PC-3 (cell line): ENCODE data around the gene ST6GALNAC6.

Source experiments
- EZH2phosphoT487 ChIP-seq: fragments of 300-600 bp; sonication (generic); IDR thresholded peaks from 2 replicates; pipeline ENCODE4 v1.6.1; 2018; ENCODE audit warnings: mild to moderate bottlenecking, antibody characterized with exemption, low read length, borderline replicate concordance
- TF ChIP-seq, protein P1 (sequence below): fragments of 300-600 bp; sonication (generic); conservative IDR thresholded peaks from 2 replicates; pipeline ENCODE4 v1.5.1; 2017; ENCODE audit warnings: antibody characterized with exemption, low read depth, mild to moderate bottlenecking, low read length

DNA sequence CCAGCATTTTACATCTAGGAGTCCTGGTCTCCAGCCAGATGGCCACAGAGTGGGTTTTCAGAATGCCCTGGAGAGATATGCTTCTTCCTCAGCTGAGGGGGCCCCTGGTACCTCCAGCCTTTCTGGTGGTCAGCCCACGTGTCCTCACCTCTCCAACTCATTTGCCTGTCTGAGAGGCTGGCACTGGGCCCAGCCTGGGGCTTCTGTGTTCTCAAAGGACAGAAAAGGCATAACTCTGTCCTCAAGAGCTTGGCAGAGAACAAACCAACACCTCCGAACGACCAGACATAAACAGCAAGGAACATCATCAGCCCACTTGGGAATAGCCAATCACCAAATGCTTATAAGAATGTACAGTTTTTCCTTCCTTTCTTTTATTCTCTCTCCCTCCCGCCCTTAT, 62.1 kb downstream of the ST6GALNAC6 start:
- TF ChIP-seq, protein P1, sequence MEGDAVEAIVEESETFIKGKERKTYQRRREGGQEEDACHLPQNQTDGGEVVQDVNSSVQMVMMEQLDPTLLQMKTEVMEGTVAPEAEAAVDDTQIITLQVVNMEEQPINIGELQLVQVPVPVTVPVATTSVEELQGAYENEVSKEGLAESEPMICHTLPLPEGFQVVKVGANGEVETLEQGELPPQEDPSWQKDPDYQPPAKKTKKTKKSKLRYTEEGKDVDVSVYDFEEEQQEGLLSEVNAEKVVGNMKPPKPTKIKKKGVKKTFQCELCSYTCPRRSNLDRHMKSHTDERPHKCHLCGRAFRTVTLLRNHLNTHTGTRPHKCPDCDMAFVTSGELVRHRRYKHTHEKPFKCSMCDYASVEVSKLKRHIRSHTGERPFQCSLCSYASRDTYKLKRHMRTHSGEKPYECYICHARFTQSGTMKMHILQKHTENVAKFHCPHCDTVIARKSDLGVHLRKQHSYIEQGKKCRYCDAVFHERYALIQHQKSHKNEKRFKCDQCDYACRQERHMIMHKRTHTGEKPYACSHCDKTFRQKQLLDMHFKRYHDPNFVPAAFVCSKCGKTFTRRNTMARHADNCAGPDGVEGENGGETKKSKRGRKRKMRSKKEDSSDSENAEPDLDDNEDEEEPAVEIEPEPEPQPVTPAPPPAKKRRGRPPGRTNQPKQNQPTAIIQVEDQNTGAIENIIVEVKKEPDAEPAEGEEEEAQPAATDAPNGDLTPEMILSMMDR = no peak
- no peak for TF ChIP-seq EZH2phosphoT487
